ENCODE measurements around the gene PEX26.

DNA sequence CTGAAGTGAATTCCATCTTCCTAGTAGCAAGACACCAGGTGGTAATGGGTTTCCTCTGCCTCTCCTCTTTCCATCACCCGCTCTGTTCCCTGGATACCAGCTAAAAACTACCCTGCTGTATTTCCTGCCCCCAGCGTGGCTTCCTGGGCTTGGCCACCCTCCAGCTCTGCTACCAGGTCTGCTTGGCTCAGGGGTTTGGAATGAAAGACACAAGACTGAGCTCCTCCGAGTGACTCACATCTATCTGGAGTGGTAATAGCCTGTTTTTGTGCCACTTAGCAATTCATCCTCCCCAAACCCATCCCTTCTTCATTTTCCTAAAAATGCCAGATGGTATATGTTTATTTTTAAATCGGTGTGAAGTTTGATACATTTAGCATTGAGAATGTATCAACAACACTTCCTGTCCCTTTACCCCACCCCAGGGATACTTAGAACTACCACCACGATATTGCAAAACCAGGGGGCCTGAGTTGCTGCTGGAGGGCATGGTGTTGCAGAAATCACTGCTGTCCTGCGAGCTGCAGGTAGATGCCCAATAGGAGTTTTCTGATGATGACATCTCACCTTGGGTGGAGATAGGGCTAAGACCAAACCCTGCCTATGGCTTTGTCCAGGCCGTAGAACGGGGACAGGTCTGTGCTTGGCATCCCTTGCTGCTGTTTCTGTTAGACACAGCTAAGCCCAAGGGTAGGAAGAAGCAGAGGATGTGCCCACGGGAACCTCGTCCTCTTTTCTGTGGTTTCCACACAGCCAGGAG, 45.9 kb upstream of the PEX26 start:
- no peak for TF ChIP-seq EZH2 (IDR thresholded peaks at IDR 0.05; ENCODE audit: borderline replicate concordance, low read depth, low read length, severe bottlenecking)
- TF ChIP-seq, protein P1, sequence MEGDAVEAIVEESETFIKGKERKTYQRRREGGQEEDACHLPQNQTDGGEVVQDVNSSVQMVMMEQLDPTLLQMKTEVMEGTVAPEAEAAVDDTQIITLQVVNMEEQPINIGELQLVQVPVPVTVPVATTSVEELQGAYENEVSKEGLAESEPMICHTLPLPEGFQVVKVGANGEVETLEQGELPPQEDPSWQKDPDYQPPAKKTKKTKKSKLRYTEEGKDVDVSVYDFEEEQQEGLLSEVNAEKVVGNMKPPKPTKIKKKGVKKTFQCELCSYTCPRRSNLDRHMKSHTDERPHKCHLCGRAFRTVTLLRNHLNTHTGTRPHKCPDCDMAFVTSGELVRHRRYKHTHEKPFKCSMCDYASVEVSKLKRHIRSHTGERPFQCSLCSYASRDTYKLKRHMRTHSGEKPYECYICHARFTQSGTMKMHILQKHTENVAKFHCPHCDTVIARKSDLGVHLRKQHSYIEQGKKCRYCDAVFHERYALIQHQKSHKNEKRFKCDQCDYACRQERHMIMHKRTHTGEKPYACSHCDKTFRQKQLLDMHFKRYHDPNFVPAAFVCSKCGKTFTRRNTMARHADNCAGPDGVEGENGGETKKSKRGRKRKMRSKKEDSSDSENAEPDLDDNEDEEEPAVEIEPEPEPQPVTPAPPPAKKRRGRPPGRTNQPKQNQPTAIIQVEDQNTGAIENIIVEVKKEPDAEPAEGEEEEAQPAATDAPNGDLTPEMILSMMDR (IDR thresholded peaks at IDR 0.05; ENCODE audit: borderline replicate concordance, extremely low read depth, low read length, poor library complexity, severe bottlenecking): no peak

All from DND-41 (cell line).